Upper lobe of left lung (tissue), 4 donors: ENCODE measurements around the gene RPS6KA2.

Experiments
- CTCF ChIP-seq, 6 experiments: fragments of 450-650 bp in 4 of 6; fragments of 200-600 bp in 2 of 6; sonication (generic) in 2 of 6; IDR thresholded peaks; one replicate each; pipeline ENCODE4 v1.5.1; 2016 to 2019; ENCODE audit warnings: antibody characterized with exemption in 6 of 6
- EP300 ChIP-seq, 4 donors: sonication (generic); formaldehyde crosslinking; IDR thresholded peaks; one replicate each; pipeline ENCODE4 v1.5.1; 2017; ENCODE audit warnings: antibody characterized with exemption in 4 of 4, control low read depth in 2 of 4
- POLR2A ChIP-seq, 4 donors: fragments of 450-650 bp; IDR thresholded peaks; one replicate each; pipeline ENCODE4 v1.5.1; 2016 to 2017; ENCODE audit warnings: antibody characterized with exemption in 4 of 4, mild to moderate bottlenecking in 2 of 4

GRCh38 chr6:166495487-166496314 lies 131.3 kb downstream of the RPS6KA2 start:
- TF ChIP-seq CTCF (IDR thresholded peaks at IDR 0.05): no peak
- TF ChIP-seq POLR2A (IDR thresholded peaks at IDR 0.05): no peak
- TF ChIP-seq EP300 (IDR thresholded peaks at IDR 0.05): no peak
